CD4-positive, alpha-beta T cell (primary cell): Measurements from ENCODE around the gene ZNF391. TPM values are rescaled to one million over a fixed set of nuclear protein-coding genes. Genes with fewer than 3 reads are reported as not detected.
A peak's percentile ranks its signal among the peaks of the same experiment; 100 is the strongest.

Experiments
- ATAC-seq: fragments of 200-7000 bp; cut with Tn5 transposase; one replicate; pipeline ENCODE4 v1.10.0; 2022; ENCODE audit warnings: mild to moderate bottlenecking; ENCODE audit not compliant: poor library complexity
- CTCF ChIA-PET: fragments of 350-600 bp; sonication (Branson Sonifier 250); formaldehyde crosslinking; loops from one replicate; lab custom pipeline; 2021; ENCODE audit warnings: antibody characterized with exemption, inconsistent platforms; lab: Charles Lee
- POLR2A ChIA-PET: fragments of 350-600 bp; sonication (Branson Sonifier 250); formaldehyde crosslinking; loops from one replicate; lab custom pipeline; 2021; ENCODE audit warnings: antibody characterized with exemption, inconsistent platforms; lab: Charles Lee
- DNase-seq, 14 experiments: peaks; one replicate each; pipeline ENCODE4 v3.0.0-alpha.2; 2013 to 2020; ENCODE audit warnings: mixed read lengths in 2 of 14
- H3K27ac ChIP-seq, 2 donors: one replicate each; pipeline versions ENCODE4 v1.5.1 to v1.7.0; 2013; ENCODE audit warnings: low read length in 2 of 2, low read depth in 1 of 2, mild to moderate bottlenecking in 1 of 2
- H3K27me3 ChIP-seq, 2 experiments: 1 replicate in 1 of 2; 2 replicates in 1 of 2; pipeline versions ENCODE4 v1.6.1 to v1.7.0; 2013; ENCODE audit warnings: low read length in 2 of 2, control low read depth in 1 of 2, mild to moderate bottlenecking in 1 of 2, moderate library complexity in 1 of 2; ENCODE audit not compliant: insufficient read depth in 2 of 2, control insufficient read depth in 1 of 2
- H3K36me3 ChIP-seq: one replicate; pipeline ENCODE4 v1.6.1; 2013; ENCODE audit warnings: low read length, control low read depth; ENCODE audit not compliant: insufficient read depth
- H3K4me1 ChIP-seq: one replicate; pipeline ENCODE4 v1.6.1; 2013; ENCODE audit warnings: low read length, control low read depth; ENCODE audit not compliant: insufficient read depth
- H3K4me3 ChIP-seq: one replicate; pipeline ENCODE4 v1.5.1; 2013; ENCODE audit warnings: mild to moderate bottlenecking, low read length, moderate library complexity
- H3K9me3 ChIP-seq, 2 experiments: 1 replicate in 1 of 2; 2 replicates in 1 of 2; pipeline versions ENCODE4 v1.6.1 to v1.7.0; 2013; ENCODE audit warnings: low read length in 2 of 2, mild to moderate bottlenecking in 2 of 2, control low read depth in 1 of 2, moderate library complexity in 1 of 2; ENCODE audit not compliant: control insufficient read depth in 1 of 2, insufficient read depth in 1 of 2
- H3K27ac Mint-ChIP-seq: one replicate; pipeline ENCODE4 v1.8.0; 2020; ENCODE audit warnings: mixed read lengths
- H3K27me3 Mint-ChIP-seq: one replicate; pipeline ENCODE4 v1.8.0; 2021; ENCODE audit warnings: mixed read lengths
- H3K36me3 Mint-ChIP-seq: one replicate; pipeline ENCODE4 v1.8.0; 2021; ENCODE audit warnings: low read depth, mixed read lengths
- H3K4me1 Mint-ChIP-seq: one replicate; pipeline ENCODE4 v1.8.0; 2021; ENCODE audit warnings: low read depth, mixed read lengths
- H3K4me3 Mint-ChIP-seq: one replicate; pipeline ENCODE4 v1.8.0; 2020; ENCODE audit warnings: mild to moderate bottlenecking, mixed read lengths
- H3K9me3 Mint-ChIP-seq: one replicate; pipeline ENCODE4 v1.8.0; 2020; ENCODE audit warnings: mixed read lengths
- CTCF ChIP-seq: fragments of 200-600 bp; IDR thresholded peaks from one replicate; pipeline ENCODE4 v1.8.0; 2022; ENCODE audit warnings: antibody characterized with exemption, mild to moderate bottlenecking
- intact Hi-C, 2 experiments: fragments of 100-400 bp; cut with DNase I in 1 of 2; cut with micrococcal nuclease in 1 of 2; formaldehyde crosslinking; loops; one replicate each; pipeline versions ENCODE4 v1.15.1 to v1.9.0; 2023 to 2025; cut with DNase I, micrococcal nuclease
- polyA plus RNA-seq, 2 donors: library from polyadenylated mRNA; unstranded; fragments of 120-200 nt; gene quantifications; one replicate each; pipeline ENCODE4 v1.2.1, GENCODE V29; 2013
- total RNA-seq, 174 experiments: library from RNA in 2 of 174; stranded (reverse) in 2 of 174; gene quantifications; one replicate each; pipeline ENCODE4 v1.2.3 and lab custom pipeline; 2021 to 2026

Gene ZNF391
- 1 to 10 TPM; 1.6 to 1.8 TPM for total RNA-seq
- 3.4 TPM for polyA plus RNA-seq (2013, experiment 1 of 2)
- polyA plus RNA-seq (2013, experiment 2 of 2): 4.6 TPM
- 0.71 to 10.5 (median 4.1) reads per million in 172 experiments for total RNA-seq (lab: John Stamatoyannopoulos, UW)

DNA sequence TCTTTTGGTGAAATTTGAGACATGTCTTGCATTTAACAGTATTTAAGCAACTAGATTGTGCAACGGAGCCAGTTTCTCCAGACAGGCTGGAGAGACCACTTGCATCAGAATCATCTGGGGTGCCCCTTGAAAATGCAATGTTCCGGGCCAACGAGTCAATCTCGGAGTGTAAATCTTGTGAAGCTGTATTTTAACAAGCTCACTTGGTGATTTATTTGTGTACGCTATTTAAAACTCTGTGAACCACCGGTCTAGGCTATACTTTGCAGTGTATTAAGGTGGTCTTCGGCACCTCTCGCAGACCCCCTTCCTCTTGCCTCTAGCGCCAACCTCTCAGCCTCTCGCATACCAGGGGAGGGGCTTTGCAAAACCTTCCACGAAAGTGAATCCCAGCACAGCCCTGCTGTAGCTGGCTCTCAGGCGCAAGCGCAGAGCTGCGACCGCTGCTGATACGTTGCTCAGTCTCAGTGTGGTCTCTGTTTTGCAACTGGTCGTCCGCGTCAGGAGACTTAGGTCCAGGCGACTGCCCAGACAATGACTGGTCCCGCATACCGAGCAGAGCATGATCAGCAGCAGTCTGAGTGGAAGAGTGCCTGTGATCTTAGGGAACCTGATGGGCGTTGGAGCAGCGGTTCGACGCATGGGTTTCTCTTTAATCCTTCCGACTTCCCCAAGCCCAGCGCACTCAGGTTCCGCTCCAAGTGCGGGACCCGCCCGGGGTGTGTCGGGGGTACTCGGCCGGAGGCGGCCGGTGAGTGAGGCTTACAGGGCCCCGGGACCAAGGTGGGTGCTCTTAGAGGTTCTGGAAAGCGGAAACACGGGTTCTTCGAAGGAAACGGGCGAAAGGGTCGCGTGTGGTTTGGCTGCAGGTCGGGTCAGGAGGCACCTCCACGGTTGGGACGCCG lies at the start of gene ZNF391:
ZNF391 (plus strand) TSS at position 467 of the 905 bp plus-strand sequence. CDS start 11,612 bp downstream, outside the sequence.
- H3K27me3 Mint-ChIP-seq: peaks cover 2% of the 10 kb centered on the region

GRCh38 chr6:27352850-27353249 lies 35.7 kb upstream of the ZNF391 start:
- Histone ChIP-seq H3K27ac (no peak overlapping the region), H3K9me3 (peaks cover 5 to 24% of the 10 kb centered on the region in 2 experiments), H3K36me3 (no peaks in the 10 kb centered on the region), H3K27me3 (peaks cover 0 to 3% of the 10 kb centered on the region in 2 experiments), H3K4me1 (no peaks in the 10 kb centered on the region), H3K4me3 (no peak overlapping the region)
- no peak overlapping the region for H3K27ac Mint-ChIP-seq
- H3K9me3 Mint-ChIP-seq: peaks cover 28% of the 10 kb centered on the region
- ChIA-PET CTCF (no interaction called here), POLR2A (no interaction called here)
- intact Hi-C loops: no loop called here
- peaks cover 17% of the 10 kb centered on the region for H3K27me3 Mint-ChIP-seq
- H3K4me3 Mint-ChIP-seq: no peak overlapping the region
- ATAC-seq: no peak
- no peak for TF ChIP-seq CTCF
- H3K36me3 Mint-ChIP-seq: peaks cover 26% of the 10 kb centered on the region
- H3K4me1 Mint-ChIP-seq: no peaks in the 10 kb centered on the region
- no peak for DNase-seq

More for the DNA sequence above, at the start of gene ZNF391:
- H3K9me3 Mint-ChIP-seq: peaks cover 1% of the 10 kb centered on the region
- intact Hi-C loops: loop anchor here (5.0 kb wide), 3 partner anchors 84 to 864 kb away; partner anchors contain the start of genes ZKSCAN4 (in 1 of the 2) and ZNF184 (in 1 of the 2)
- TF ChIP-seq CTCF: no peak
- H3K4me3 ChIP-seq: peak within 1 kb of the TSS; percentile 78
- H3K9me3 ChIP-seq: no peaks in the 10 kb centered on the region
- ATAC-seq (peak; percentile 87), DNase-seq (peak; percentile 41 to 80 (median 58))
- no peak within 1 kb of the TSS for H3K27ac ChIP-seq
- peaks cover 24% of the 10 kb centered on the region for H3K4me1 Mint-ChIP-seq
- H3K36me3 Mint-ChIP-seq: peaks cover 13% of the 10 kb centered on the region
- peak within 1 kb of the TSS; percentile 90 for H3K27ac Mint-ChIP-seq
- H3K36me3 ChIP-seq: no peaks in the 10 kb centered on the region
- CTCF ChIA-PET: no interaction called here
- peak within 1 kb of the TSS; percentile 98 for H3K4me3 Mint-ChIP-seq
- H3K27me3 ChIP-seq: no peaks in the 10 kb centered on the region
- peaks cover 13% of the 10 kb centered on the region for H3K4me1 ChIP-seq
- POLR2A ChIA-PET: interaction anchor here (0.9 to 2.0 kb wide), 6 partner anchors 13 to 506 kb away, joined by 3 to 19 read pairs (median 4); partner anchors contain the start of gene ZNF184

DNA sequence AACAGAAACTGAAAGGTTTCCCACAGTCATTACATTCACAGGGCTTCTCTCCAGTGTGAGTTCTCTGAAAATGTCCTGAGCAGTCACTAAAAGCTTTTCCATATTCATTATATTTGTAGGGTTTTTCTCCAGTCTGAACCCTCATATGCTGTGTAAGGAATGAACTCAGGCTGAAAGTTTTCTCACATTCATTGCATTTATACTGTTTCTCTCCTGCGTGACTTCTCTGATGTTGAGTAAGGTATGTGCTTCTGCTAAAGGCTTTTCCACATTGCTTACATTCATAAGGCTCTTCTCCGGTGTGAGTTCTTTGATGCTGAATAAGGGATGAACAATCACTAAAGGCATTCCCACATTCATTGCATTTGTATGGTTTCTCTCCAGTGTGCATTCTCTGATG lies 29.8 kb upstream of the ZNF391 start:
- H3K27me3 ChIP-seq: no peaks in the 10 kb centered on the region
- H3K27me3 Mint-ChIP-seq: no peaks in the 10 kb centered on the region
- peaks cover 66% of the 10 kb centered on the region for H3K36me3 Mint-ChIP-seq
- peaks cover 43% of the 10 kb centered on the region for H3K9me3 Mint-ChIP-seq
- intact Hi-C loops: no loop called here
- H3K27ac Mint-ChIP-seq: no peak overlapping the region
- peaks cover 10% of the 10 kb centered on the region for H3K36me3 ChIP-seq
- peaks cover 0 to 55% of the 10 kb centered on the region in 2 experiments for H3K9me3 ChIP-seq
- no peak overlapping the region for H3K4me3 Mint-ChIP-seq
- H3K4me1 ChIP-seq: no peaks in the 10 kb centered on the region
- no peak for TF ChIP-seq CTCF
- H3K4me3 ChIP-seq: no peak overlapping the region
- ChIA-PET CTCF (no interaction called here), POLR2A (no interaction called here)
- DNase-seq (no peak), ATAC-seq (no peak)
- no peak overlapping the region for H3K27ac ChIP-seq
- H3K4me1 Mint-ChIP-seq: no peaks in the 10 kb centered on the region
